ENCODE data around the gene AGBL1. TPM values are rescaled to one million over a fixed set of nuclear protein-coding genes. Genes with fewer than 3 reads are reported as not detected.

The AGBL1 gene
- total and polyA plus RNA-seq, 2 experiments from 2014 or later, result 0.03 TPM; not detected in 1

DNA sequence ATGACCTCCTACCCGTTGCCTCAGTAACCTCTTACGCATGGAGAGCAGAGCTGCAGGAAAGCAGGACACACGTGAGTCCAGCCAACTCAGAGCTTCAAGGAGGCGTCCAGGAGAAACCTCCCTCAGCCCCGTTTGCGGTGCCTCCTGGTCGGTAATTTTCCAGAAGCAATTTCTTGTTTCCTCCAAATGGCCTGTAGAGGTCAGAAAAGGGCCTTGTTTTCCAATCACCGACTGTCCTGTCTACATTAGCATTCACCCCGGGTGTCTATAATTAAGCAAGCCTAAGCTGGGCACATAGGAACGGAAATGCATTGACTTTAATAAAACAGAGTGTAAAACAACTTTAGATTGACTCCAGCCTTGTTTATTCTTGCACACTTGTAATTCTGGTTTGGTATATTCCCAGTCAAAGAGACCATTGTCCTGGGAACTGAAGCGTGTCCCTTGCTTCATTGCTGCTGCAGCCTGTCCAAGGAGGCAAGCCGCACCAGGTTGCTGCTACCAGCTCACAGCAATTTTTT is 836.2 kb downstream of the AGBL1 start:
- ATAC-seq (peak; percentile 84), DNase-seq (ENCODE audit: low spot score) (peak; percentile 76)
- Histone ChIP-seq H3K36me3 (ENCODE audit: insufficient read depth) (no peaks in the 10 kb centered on the region), H3K4me3 (no peak overlapping the region), H3K4me2 (0 out of 2 replicates have a peak overlapping the region, but pooled peaks have one; percentile 12), H2AFZ (peak overlapping the region; percentile 93; the same call in 1 of the 2 replicates), H3K27ac (ENCODE audit: low read depth) (no peak overlapping the region), H3K4me1 (ENCODE audit: insufficient read depth) (peaks cover 28% of the 10 kb centered on the region), H3K9me2 (ENCODE audit: insufficient read depth) (no peaks in the 10 kb centered on the region), H4K20me1 (replicated peaks; ENCODE audit: insufficient read depth) (no peaks in the 10 kb centered on the region), H3K27me3 (ENCODE audit: insufficient read depth) (no peaks in the 10 kb centered on the region), H3K79me2 (replicated peaks; ENCODE audit: insufficient read depth) (no peaks in the 10 kb centered on the region), H3F3A (replicated peaks; ENCODE audit: low read depth) (no peaks in the 10 kb centered on the region)
- Mint-ChIP-seq H3K4me1 (peaks cover 16% of the 10 kb centered on the region), H3K27me3 (ENCODE audit: insufficient read depth, low read depth, poor library complexity) (no peaks in the 10 kb centered on the region), H3K4me3 (no peak overlapping the region), H3K27ac (no peak overlapping the region), H3K9me3 (peaks cover 6% of the 10 kb centered on the region; the same call in 2 of the 3 replicates), H3K36me3 (ENCODE audit: low read depth) (no peaks in the 10 kb centered on the region)
- peak; percentile 69 to 74 for TF ChIP-seq CTCF (conservative IDR thresholded peaks at IDR 0.05; ENCODE audit: low read depth in 2 of 2)
- TF ChIP-seq ZNF462 (CRISPR knock-in tag; IDR thresholded peaks at IDR 0.05), result peak; percentile 67; the same call in 1 of the 2 replicates
- TF ChIP-seq STAT1 (IDR thresholded peaks at IDR 0.05; ENCODE audit: unreplicated experiment), result no peak
- no peak for TF ChIP-seq POLR2AphosphoS5 (IDR thresholded peaks at IDR 0.05; ENCODE audit: low read depth)

Measured in GM23338 (cell line).